Right lobe of liver (tissue), 6 donors: ENCODE results near the gene GPR84. TPM values are rescaled to one million over a fixed set of nuclear protein-coding genes. Genes with fewer than 3 reads are reported as not detected.

Experiments used
- ATAC-seq, 4 donors: fragments of 200-7000 bp; cut with Tn5 transposase; one replicate each; pipeline ENCODE4 v1.9.1; 2020; ENCODE audit warnings: mild to moderate bottlenecking in 4 of 4, moderate library complexity in 4 of 4
- DNase-seq, 3 donors: peaks; one replicate each; pipeline ENCODE4 v3.0.0-alpha.2; 2020
- H3K27ac ChIP-seq, 3 donors: fragments of 200-600 bp; one replicate each; pipeline ENCODE4 v1.8.0; 2022
- H3K27me3 ChIP-seq, 2 donors: fragments of 200-600 bp; one replicate each; pipeline ENCODE4 v1.8.0; 2022
- H3K36me3 ChIP-seq, 4 donors: fragments of 200-600 bp; sonication (generic) in 1 of 4; one replicate each; pipeline versions ENCODE4 v1.5.1 to v1.8.0; 2017 to 2022; ENCODE audit warnings: control low read depth in 1 of 4
- H3K4me1 ChIP-seq, 4 donors: fragments of 200-600 bp; sonication (generic) in 1 of 4; one replicate each; pipeline versions ENCODE4 v1.5.1 to v1.8.0; 2017 to 2022; ENCODE audit warnings: control low read depth in 1 of 4
- H3K4me3 ChIP-seq, 3 donors: fragments of 200-600 bp; one replicate each; pipeline ENCODE4 v1.8.0; 2022
- H3K9me3 ChIP-seq, 4 donors: fragments of 200-600 bp; sonication (generic) in 1 of 4; one replicate each; pipeline versions ENCODE4 v1.5.1 to v1.8.0; 2017 to 2022; ENCODE audit warnings: control low read depth in 1 of 4
- CTCF ChIP-seq, 4 donors: fragments of 200-600 bp in 3 of 4; fragments of 450-650 bp in 1 of 4; IDR thresholded peaks; one replicate each; pipeline versions ENCODE4 v1.5.1 to v1.8.0; 2016 to 2022; ENCODE audit warnings: antibody characterized with exemption in 4 of 4, mild to moderate bottlenecking in 2 of 4
- POLR2A ChIP-seq: fragments of 450-650 bp; IDR thresholded peaks from one replicate; pipeline ENCODE4 v1.6.1; 2017; ENCODE audit warnings: antibody characterized with exemption, mild to moderate bottlenecking
- WGBS: methylation state at CpG from one replicate; pipeline ENCODE4 v1.1.6; 2018; ENCODE audit warnings: low coverage, low lambda C conversion rate; ENCODE audit not compliant: insufficient coverage; ENCODE audit errors: missing lambda C conversion rate; 5-methylcytosine and 5-hydroxymethylcytosine counted together
- intact Hi-C, 2 donors: fragments of 100-400 bp; cut with DNase I; formaldehyde crosslinking; loops; one replicate each; pipeline versions ENCODE4 v1.11.2 to v1.14.1; 2022
- total RNA-seq, 6 experiments: library from RNA; depleted of rRNA in 2 of 6; stranded (reverse); fragments of >200 nt in 2 of 6; fragmentation: NEBNext Ultra II Directional in 3 of 6; extraction: Animal tissue kit (Norgen Biotek cat#: 25700) in 3 of 6; gene quantifications; one replicate each; pipeline versions ENCODE4 v1.1.0 to v1.2.4, GENCODE V29; 2016 to 2023
- donor health status: DM: no; HTN: yes; CAD: no.
- donor health status: DM: no; HTN: no; CAD: no.
- donor health status: DM: no; HTN: no; CAD: no.
- donor health status: DM: no; HTN: yes; CAD: no.
- donor health status: DM: no; HTN: yes; CAD: no.

GPR84 gene
- total RNA-seq, 6 experiments from 2014 or later, result 0.35 TPM; not detected in 5

GRCh38 chr12:54384591-54385041, 20.3 kb upstream of the GPR84 start, which contains the start of gene ZNF385A:
TSS of gene ZNF385A (minus strand) at chr12:54384733. CDS start at chr12:54384514, 219 bp downstream.
- TF ChIP-seq POLR2A (peak; percentile 19), CTCF (IDR thresholded peaks at IDR 0.05) (no peak)
- Histone ChIP-seq H3K27me3 (no peaks in the 10 kb centered on the region), H3K4me3 (no peak within 1 kb of the TSS), H3K4me1 (no peaks in the 10 kb centered on the region), H3K9me3 (no peaks in the 10 kb centered on the region), H3K27ac (peak within 1 kb of the TSS in 1 of 3 donors; percentile 26), H3K36me3 (no peaks in the 10 kb centered on the region)
- ATAC-seq, result peak; percentile 35 to 64 (median 50)
- DNase-seq, result no peak
- intact Hi-C loops, result no loop called here
- no CpG with 5 or more reads among the region's 1 CpG for WGBS

GRCh38 chr12:54383041-54383609, 18.8 kb upstream of the GPR84 start:
- intact Hi-C loops, result no loop called here
- H3K4me3 ChIP-seq, result no peak overlapping the region
- WGBS, result 32% methylated on average over 2 of the region's 3 CpGs
- no peaks in the 10 kb centered on the region for H3K36me3 ChIP-seq
- ATAC-seq (peak in 2 of 4 donors; percentile 13 to 48), DNase-seq (no peak)
- no peak for TF ChIP-seq CTCF (IDR thresholded peaks at IDR 0.05)
- no peak for TF ChIP-seq POLR2A
- peaks cover 0 to 5% (median 2%) of the 10 kb centered on the region in 4 donors for H3K4me1 ChIP-seq
- no peaks in the 10 kb centered on the region for H3K27me3 ChIP-seq
- H3K27ac ChIP-seq, result no peak overlapping the region
- no peaks in the 10 kb centered on the region for H3K9me3 ChIP-seq

DNA sequence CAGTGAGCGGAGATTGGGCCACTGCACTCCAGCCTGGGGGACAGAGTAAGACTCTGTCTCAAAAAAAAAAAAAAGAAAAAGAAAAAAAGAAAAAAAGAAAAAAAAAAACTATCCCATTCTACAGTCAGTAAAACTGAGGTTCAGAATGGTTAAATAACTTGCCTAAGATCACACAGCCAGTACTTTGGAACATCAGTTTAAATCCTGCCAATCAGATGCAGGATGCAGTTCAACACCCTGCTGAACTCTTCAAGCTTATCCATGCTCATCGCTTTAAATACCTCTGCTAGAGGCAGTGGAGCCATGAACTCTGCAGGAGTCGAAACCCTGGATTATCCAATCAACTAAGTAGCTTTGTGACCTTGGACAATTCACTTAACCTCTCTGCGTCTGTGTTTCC, 16.9 kb upstream of the GPR84 start:
- Histone ChIP-seq H3K36me3 (no peaks in the 10 kb centered on the region), H3K27ac (no peak overlapping the region), H3K4me1 (peaks cover 0 to 5% (median 2%) of the 10 kb centered on the region in 4 donors), H3K27me3 (no peaks in the 10 kb centered on the region), H3K4me3 (no peak overlapping the region), H3K9me3 (no peaks in the 10 kb centered on the region)
- WGBS, result 77% methylated on average over 4 of the region's 4 CpGs
- intact Hi-C loops, result no loop called here
- no peak for TF ChIP-seq POLR2A
- TF ChIP-seq CTCF (IDR thresholded peaks at IDR 0.05), result no peak
- ATAC-seq, result no peak
- no peak for DNase-seq

- ATAC-seq (peak; percentile 89 to 93 (median 92)), DNase-seq (peak; percentile 89 to 93 (median 92))
- no peaks in the 10 kb centered on the region for H3K9me3 ChIP-seq
- peak overlapping the region; percentile 11 to 45 (median 39) for H3K4me3 ChIP-seq
- 21% methylated on average over 10 of the region's 19 CpGs for WGBS
- H3K27ac ChIP-seq, result no peak overlapping the region
- peaks cover 0 to 5% (median 2%) of the 10 kb centered on the region in 4 donors for H3K4me1 ChIP-seq
- no peaks in the 10 kb centered on the region for H3K36me3 ChIP-seq
- no peaks in the 10 kb centered on the region for H3K27me3 ChIP-seq
- intact Hi-C loops, result no loop called here
- TF ChIP-seq POLR2A (no peak), CTCF (IDR thresholded peaks at IDR 0.05) (peak; percentile 98 to 100 (median 100))
These were observed 15.3 kb upstream of the GPR84 start for GRCh38 chr12:54379398-54380201.
